ENCODE results near the gene RIC1.

DNA sequence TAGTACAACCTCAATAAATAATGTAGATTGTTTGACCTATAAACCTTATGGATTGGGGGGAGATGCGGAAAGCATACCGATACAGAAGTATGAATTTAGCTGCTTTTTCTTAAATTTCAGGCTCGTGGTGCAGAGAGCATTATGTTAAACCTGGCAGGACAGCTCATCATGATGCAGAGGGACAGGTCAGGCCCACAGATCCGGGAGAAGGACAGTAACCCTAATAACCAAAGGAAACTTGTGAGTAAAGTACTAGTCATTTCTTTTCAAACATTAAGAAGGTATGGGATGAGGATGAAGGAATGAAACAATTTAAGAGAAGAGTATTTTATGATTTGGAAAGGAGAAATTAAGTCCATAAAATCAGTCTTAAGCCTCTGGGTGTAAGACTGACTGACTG, 133.5 kb downstream of the RIC1 start:
- TF ChIP-seq L3MBTL2 (conservative IDR thresholded peaks at IDR 0.05): no peak
- TF ChIP-seq ZNF384 (IDR thresholded peaks at IDR 0.05): no peak
- no peak for TF ChIP-seq NFRKB (IDR thresholded peaks at IDR 0.05)
- no peak for TF ChIP-seq FOXM1 (IDR thresholded peaks at IDR 0.05; ENCODE audit: borderline replicate concordance)
- no peak for TF ChIP-seq SP1 (IDR thresholded peaks at IDR 0.05)
- no peak for TF ChIP-seq ARNT (IDR thresholded peaks at IDR 0.05)
- no peak for TF ChIP-seq BHLHE40 (IDR thresholded peaks at IDR 0.05; ENCODE audit: borderline replicate concordance)
- no peak for TF ChIP-seq ELF4 (IDR thresholded peaks at IDR 0.05)
- TF ChIP-seq FOXA1 (IDR thresholded peaks at IDR 0.05): no peak
- no peak for TF ChIP-seq FOXK2 (IDR thresholded peaks at IDR 0.05)
- no peak for TF ChIP-seq TARDBP (IDR thresholded peaks at IDR 0.05)

All from HEK293T (cell line).